KMS-11 (cell line): ENCODE results near the gene NPAS2.

Experiments
- H2AFZ ChIP-seq: fragments of 200-600 bp; sonication (generic); 2 replicates; pipeline ENCODE4 v1.6.1; 2016; ENCODE audit warnings: antibody characterized with exemption, mixed run types, low read depth
- H3K27ac ChIP-seq: fragments of 200-600 bp; sonication (generic); 2 replicates; pipeline ENCODE4 v1.6.1; 2016; ENCODE audit warnings: mild to moderate bottlenecking, mixed run types
- H3K27me3 ChIP-seq: fragments of 200-600 bp; sonication (generic); 2 replicates; pipeline ENCODE4 v1.6.1; 2017; ENCODE audit warnings: mild to moderate bottlenecking, low read depth, mixed run types, moderate library complexity; ENCODE audit not compliant: insufficient read depth
- H3K36me3 ChIP-seq: fragments of 200-600 bp; sonication (generic); 2 replicates; pipeline ENCODE4 v1.6.1; 2017; ENCODE audit warnings: mild to moderate bottlenecking, mixed run types; ENCODE audit not compliant: insufficient read depth
- H3K4me1 ChIP-seq: fragments of 200-600 bp; sonication (generic); 2 replicates; pipeline ENCODE4 v1.6.1; 2016; ENCODE audit warnings: mild to moderate bottlenecking, low read depth, mixed run types; ENCODE audit not compliant: poor library complexity, severe bottlenecking
- H3K4me2 ChIP-seq: fragments of 200-600 bp; sonication (generic); 2 replicates; pipeline ENCODE4 v1.7.0; 2016; ENCODE audit warnings: mild to moderate bottlenecking, mixed run types
- H3K4me3 ChIP-seq: fragments of 200-600 bp; sonication (generic); IDR thresholded peaks from 2 replicates; pipeline ENCODE4 v1.6.1; 2017; ENCODE audit warnings: low read depth, low read length, mixed read lengths; ENCODE audit not compliant: insufficient read depth
- H3K79me2 ChIP-seq: fragments of 200-600 bp; sonication (generic); 2 replicates; pipeline ENCODE4 v1.6.1; 2016; ENCODE audit warnings: low read depth, mixed run types; ENCODE audit not compliant: insufficient read depth
- H3K9ac ChIP-seq: fragments of 200-600 bp; sonication (generic); 2 replicates; pipeline ENCODE4 v1.6.1; 2016; ENCODE audit warnings: mild to moderate bottlenecking, mixed run types
- H4K20me1 ChIP-seq: fragments of 200-600 bp; sonication (generic); 2 replicates; pipeline ENCODE4 v1.6.1; 2016; ENCODE audit warnings: mild to moderate bottlenecking, mixed run types; ENCODE audit not compliant: insufficient read depth
- CTCF ChIP-seq: fragments of 200-600 bp; sonication (generic); conservative IDR thresholded peaks from 2 replicates; pipeline ENCODE4 v1.6.1; 2017; ENCODE audit warnings: low read depth, mild to moderate bottlenecking, antibody characterized with exemption, low read length, moderate library complexity, mixed read lengths

NPAS2 gene

GRCh38 chr2:100974712-100975520 lies 155.0 kb downstream of the NPAS2 start:
- H3K27ac ChIP-seq = no peak overlapping the region
- no peaks in the 10 kb centered on the region for H4K20me1 ChIP-seq
- no peak overlapping the region for H3K9ac ChIP-seq
- H3K4me3 ChIP-seq = no peak overlapping the region
- no peak for TF ChIP-seq CTCF
- no peaks in the 10 kb centered on the region for H3K36me3 ChIP-seq
- H3K4me1 ChIP-seq = no peaks in the 10 kb centered on the region
- no peak overlapping the region for H3K4me2 ChIP-seq
- H3K79me2 ChIP-seq = no peaks in the 10 kb centered on the region
- H2AFZ ChIP-seq = no peak overlapping the region
- H3K27me3 ChIP-seq = no peaks in the 10 kb centered on the region

GRCh38 chr2:100975521-100975785 lies 155.5 kb downstream of the NPAS2 start:
- no peak for TF ChIP-seq CTCF
- H3K4me1 ChIP-seq = no peaks in the 10 kb centered on the region
- H3K4me3 ChIP-seq = no peak overlapping the region
- H2AFZ ChIP-seq = no peak overlapping the region
- H3K79me2 ChIP-seq = no peaks in the 10 kb centered on the region
- no peak overlapping the region for H3K9ac ChIP-seq
- no peaks in the 10 kb centered on the region for H3K27me3 ChIP-seq
- H3K27ac ChIP-seq = no peak overlapping the region
- no peaks in the 10 kb centered on the region for H3K36me3 ChIP-seq
- H4K20me1 ChIP-seq = no peaks in the 10 kb centered on the region
- H3K4me2 ChIP-seq = no peak overlapping the region

- H3K4me3 ChIP-seq = no peak overlapping the region
- no peak overlapping the region for H2AFZ ChIP-seq
- no peaks in the 10 kb centered on the region for H3K79me2 ChIP-seq
- no peak overlapping the region for H3K4me2 ChIP-seq
- H3K36me3 ChIP-seq = no peaks in the 10 kb centered on the region
- no peak overlapping the region for H3K9ac ChIP-seq
- H4K20me1 ChIP-seq = no peaks in the 10 kb centered on the region
- no peak for TF ChIP-seq CTCF
- no peaks in the 10 kb centered on the region for H3K27me3 ChIP-seq
- H3K4me1 ChIP-seq = no peaks in the 10 kb centered on the region
- no peak overlapping the region for H3K27ac ChIP-seq
These were observed 156.1 kb downstream of the NPAS2 start for GRCh38 chr2:100976061-100976460.

- no peak overlapping the region for H3K9ac ChIP-seq
- TF ChIP-seq CTCF = no peak
- H3K27ac ChIP-seq = no peak overlapping the region
- no peaks in the 10 kb centered on the region for H3K79me2 ChIP-seq
- no peaks in the 10 kb centered on the region for H4K20me1 ChIP-seq
- H3K4me3 ChIP-seq = no peak overlapping the region
- H2AFZ ChIP-seq = no peak overlapping the region
- H3K36me3 ChIP-seq = no peaks in the 10 kb centered on the region
- no peak overlapping the region for H3K4me2 ChIP-seq
- no peaks in the 10 kb centered on the region for H3K27me3 ChIP-seq
- no peaks in the 10 kb centered on the region for H3K4me1 ChIP-seq
These were observed 156.9 kb downstream of the NPAS2 start for GRCh38 chr2:100976645-100977391.
